WTC11 (cell line): Measurements from ENCODE around the gene SEPTIN8. TPM values are rescaled to one million over a fixed set of nuclear protein-coding genes. Genes with fewer than 3 reads are reported as not detected.

Experiments
- ATAC-seq: fragments of 200-7000 bp; cut with Tn5 transposase; 2 replicates; pipeline ENCODE4 v1.10.0; 2021; ENCODE audit warnings: mild to moderate bottlenecking, moderate library complexity
- CTCF ChIA-PET: fragments of 300-600 bp; sonication (Branson Sonifier 250); formaldehyde crosslinking; loops from one replicate; lab custom pipeline; 2021; ENCODE audit warnings: antibody characterized with exemption; lab: Charles Lee
- POLR2A ChIA-PET: fragments of 350-600 bp; sonication (Branson Sonifier 250); formaldehyde crosslinking; loops from one replicate; lab custom pipeline; 2021; ENCODE audit warnings: antibody characterized with exemption; lab: Charles Lee
- DNase-seq: peaks from one replicate; pipeline ENCODE4 v3.0.0; 2021; ENCODE audit warnings: low spot score
- H3K27ac Mint-ChIP-seq: 2 replicates; pipeline ENCODE4 v1.8.0; 2021; ENCODE audit warnings: mixed read lengths
- H3K27me3 Mint-ChIP-seq: 2 replicates; pipeline ENCODE4 v1.8.0; 2021; ENCODE audit warnings: low read depth, mild to moderate bottlenecking, moderate library complexity, mixed read lengths
- H3K36me3 Mint-ChIP-seq: 2 replicates; pipeline ENCODE4 v1.8.0; 2021; ENCODE audit warnings: mixed read lengths
- H3K4me1 Mint-ChIP-seq: 2 replicates; pipeline ENCODE4 v1.8.0; 2022; ENCODE audit warnings: mixed read lengths
- H3K4me3 Mint-ChIP-seq: 2 replicates; pipeline ENCODE4 v1.8.0; 2021; ENCODE audit warnings: mild to moderate bottlenecking, moderate library complexity, mixed read lengths
- H3K9me3 Mint-ChIP-seq: 2 replicates; pipeline ENCODE4 v1.8.0; 2021; ENCODE audit warnings: mixed read lengths
- ARID4B ChIP-seq: sonication (generic); formaldehyde crosslinking; IDR thresholded peaks from 2 replicates; pipeline ENCODE4 v1.8.0; 2023; ENCODE audit warnings: missing genetic modification reagents, mild to moderate bottlenecking, borderline replicate concordance
- CREM ChIP-seq: sonication (generic); formaldehyde crosslinking; IDR thresholded peaks from 2 replicates; pipeline ENCODE4 v1.8.1; 2022; ENCODE audit warnings: mild to moderate bottlenecking, missing genetic modification reagents, moderate library complexity
- E2F5 ChIP-seq: sonication (generic); formaldehyde crosslinking; IDR thresholded peaks from 2 replicates; pipeline ENCODE4 v1.8.1; 2022; ENCODE audit warnings: mild to moderate bottlenecking, moderate library complexity, missing genetic modification reagents
- ETV6 ChIP-seq: sonication (generic); formaldehyde crosslinking; IDR thresholded peaks from 2 replicates; pipeline ENCODE4 v1.8.1; 2022; ENCODE audit warnings: mild to moderate bottlenecking, missing genetic modification reagents
- FOXP1 ChIP-seq: sonication (generic); formaldehyde crosslinking; IDR thresholded peaks from 2 replicates; pipeline ENCODE4 v1.8.0; 2022; ENCODE audit warnings: missing genetic modification reagents, mild to moderate bottlenecking, moderate library complexity, borderline replicate concordance
- GABPB1 ChIP-seq: sonication (generic); formaldehyde crosslinking; IDR thresholded peaks from 2 replicates; pipeline ENCODE4 v1.8.1; 2023; ENCODE audit warnings: mild to moderate bottlenecking, missing genetic modification reagents
- MXD4 ChIP-seq: fragments of 250-450 bp; sonication (Bioruptor Pico); IDR thresholded peaks from 2 replicates; pipeline ENCODE4 v1.8.0; 2021; ENCODE audit warnings: mild to moderate bottlenecking, moderate library complexity, borderline replicate concordance
- MYBL2 ChIP-seq: sonication (generic); formaldehyde crosslinking; IDR thresholded peaks from 2 replicates; pipeline ENCODE4 v1.8.1; 2023; ENCODE audit warnings: mild to moderate bottlenecking, moderate library complexity, missing genetic modification reagents
- NFE2L1 ChIP-seq: sonication (generic); formaldehyde crosslinking; IDR thresholded peaks from 2 replicates; pipeline ENCODE4 v1.8.1; 2023; ENCODE audit warnings: missing genetic modification reagents
- NR1H2 ChIP-seq: sonication (generic); formaldehyde crosslinking; IDR thresholded peaks from 2 replicates; pipeline ENCODE4 v1.9.0; 2021; ENCODE audit warnings: mild to moderate bottlenecking, moderate library complexity, missing genetic modification reagents
- RELA ChIP-seq: sonication (generic); formaldehyde crosslinking; IDR thresholded peaks from 2 replicates; pipeline ENCODE4 v1.8.1; 2022; ENCODE audit warnings: missing genetic modification reagents, mild to moderate bottlenecking, borderline replicate concordance
- RORB ChIP-seq: fragments of 250-450 bp; sonication (Bioruptor Pico); IDR thresholded peaks from 2 replicates; pipeline ENCODE4 v1.9.0; 2021; ENCODE audit warnings: mild to moderate bottlenecking
- SMAD3 ChIP-seq: sonication (generic); formaldehyde crosslinking; IDR thresholded peaks from 2 replicates; pipeline ENCODE4 v1.8.0; 2022; ENCODE audit warnings: missing genetic modification reagents, mild to moderate bottlenecking, borderline replicate concordance
- STAT6 ChIP-seq: sonication (generic); formaldehyde crosslinking; conservative IDR thresholded peaks from 2 replicates; pipeline ENCODE4 v1.8.1; 2023; ENCODE audit warnings: mild to moderate bottlenecking, low read depth, missing genetic modification reagents, moderate library complexity
- TEAD4 ChIP-seq: sonication (generic); formaldehyde crosslinking; IDR thresholded peaks from 2 replicates; pipeline ENCODE4 v1.8.0; 2022; ENCODE audit warnings: mild to moderate bottlenecking, missing genetic modification reagents
- TP53 ChIP-seq: sonication (generic); formaldehyde crosslinking; IDR thresholded peaks from 2 replicates; pipeline ENCODE4 v1.8.1; 2023; ENCODE audit warnings: mild to moderate bottlenecking, missing genetic modification reagents
- ZBTB21 ChIP-seq: sonication (generic); formaldehyde crosslinking; IDR thresholded peaks from 2 replicates; pipeline ENCODE4 v1.8.1; 2023; ENCODE audit warnings: mild to moderate bottlenecking, missing genetic modification reagents, borderline replicate concordance
- total RNA-seq: library from RNA; stranded (reverse); gene quantifications from 3 replicates; pipeline ENCODE4 v1.2.3, GENCODE V29; 2021
- TF ChIP-seq, protein P1 (sequence below): sonication (generic); formaldehyde crosslinking; conservative IDR thresholded peaks from 2 replicates; pipeline ENCODE4 v1.8.1; 2022; ENCODE audit warnings: mild to moderate bottlenecking, missing genetic modification reagents
- TF ChIP-seq, protein P2 (sequence below): sonication (generic); formaldehyde crosslinking; IDR thresholded peaks from 2 replicates; pipeline ENCODE4 v1.8.1; 2023; ENCODE audit warnings: mild to moderate bottlenecking, missing genetic modification reagents
- TF ChIP-seq, protein P3 (sequence below): fragments of 250-450 bp; sonication (Bioruptor Pico); conservative IDR thresholded peaks from 2 replicates; pipeline ENCODE4 v1.9.0; 2021; ENCODE audit warnings: mild to moderate bottlenecking
- TF ChIP-seq, protein P4 (sequence below): sonication (generic); formaldehyde crosslinking; IDR thresholded peaks from 2 replicates; pipeline ENCODE4 v1.8.1; 2022; ENCODE audit warnings: mild to moderate bottlenecking, missing genetic modification reagents, moderate library complexity, borderline replicate concordance

Gene SEPTIN8
- total RNA-seq, 1 experiment from 2014 or later, result 35.8 TPM

DNA sequence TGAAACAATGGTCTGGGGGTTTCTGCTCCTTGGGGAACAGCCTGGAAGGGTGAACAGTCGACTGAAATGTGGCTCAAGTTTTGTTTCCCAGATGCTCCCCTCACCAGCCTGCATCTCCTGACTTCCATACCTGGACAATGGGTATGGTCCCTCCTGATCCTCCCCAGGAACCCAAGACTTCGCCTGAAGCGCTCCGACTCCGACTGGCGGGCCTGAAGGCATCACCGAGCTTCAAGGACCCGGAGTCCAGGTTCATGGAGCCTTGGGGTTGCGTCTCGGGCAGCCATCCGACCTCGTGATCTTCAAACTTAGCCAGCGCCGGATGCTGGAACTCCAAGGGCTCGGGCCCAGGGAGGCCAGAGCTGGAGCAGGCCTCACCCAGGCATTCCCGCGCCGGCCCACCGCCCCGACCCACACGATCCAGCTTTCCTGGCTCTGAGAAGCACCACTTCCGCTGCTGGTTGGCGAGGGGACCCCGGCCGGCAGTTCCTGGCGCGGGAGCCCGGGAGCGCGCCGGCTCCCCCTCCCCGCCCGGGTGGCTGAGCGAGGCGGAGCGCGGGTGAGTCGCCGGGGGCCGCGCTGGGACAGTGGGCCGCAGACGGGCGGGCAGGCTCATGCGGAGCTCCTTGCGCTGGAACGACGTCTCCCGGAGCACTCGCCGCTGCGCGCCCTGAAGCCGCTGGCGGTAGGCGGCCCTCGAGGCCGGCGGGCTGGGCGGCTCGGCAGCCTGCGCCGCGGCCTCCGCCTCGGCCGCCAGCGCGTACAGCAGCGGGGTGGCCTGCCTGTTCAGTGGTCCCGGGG, 48.2 kb upstream of the SEPTIN8 start:
- peaks cover 13% of the 10 kb centered on the region for H3K4me1 Mint-ChIP-seq
- H3K27ac Mint-ChIP-seq, result no peak overlapping the region
- no peaks in the 10 kb centered on the region for H3K9me3 Mint-ChIP-seq
- ChIA-PET POLR2A (interaction anchor here (1.0 to 1.6 kb wide), 3 partner anchors 41 to 58 kb away, joined by 3 to 13 read pairs (median 3); partner anchors contain the start of genes GDF9 and UQCRQ), CTCF (interaction anchor here (0.6 to 3.7 kb wide), 14 partner anchors 11 to 148 kb away, joined by 3 to 42 read pairs (median 4); partner anchors contain the start of genes CCNI2, GDF9, KIF3A and SOWAHA)
- DNase-seq (peak; percentile 71), ATAC-seq (peak; percentile 13)
- H3K4me3 Mint-ChIP-seq, result peak overlapping the region; percentile 55
- peaks cover 69% of the 10 kb centered on the region for H3K27me3 Mint-ChIP-seq
- no peaks in the 10 kb centered on the region for H3K36me3 Mint-ChIP-seq
- TF ChIP-seq SMAD3 (CRISPR knock-in tag) (no peak; the same call in 1 of the 2 replicates), ZBTB21 (CRISPR knock-in tag) (no peak), CREM (CRISPR knock-in tag) (0 out of 2 replicates have a peak, but pooled peaks have one; percentile 60), TP53 (CRISPR knock-in tag) (0 out of 2 replicates have a peak, but pooled peaks have one; percentile 48), FOXP1 (CRISPR knock-in tag) (peak; percentile 36; the same call in 1 of the 2 replicates), STAT6 (CRISPR knock-in tag) (no peak), RELA (CRISPR knock-in tag) (peak; percentile 59; the same call in 1 of the 2 replicates), MXD4 (CRISPR knock-in tag) (no peak), E2F5 (CRISPR knock-in tag) (peak; percentile 82), MYBL2 (0 out of 2 replicates have a peak, but pooled peaks have one; percentile 56), NFE2L1 (CRISPR knock-in tag) (0 out of 2 replicates have a peak, but pooled peaks have one; percentile 51), GABPB1 (no peak), ETV6 (no peak), NR1H2 (CRISPR knock-in tag) (no peak), ARID4B (CRISPR knock-in tag) (peak; percentile 43; the same call in 1 of the 2 replicates), RORB (no peak), TEAD4 (CRISPR knock-in tag) (no peak)
- TF ChIP-seq, protein P1, sequence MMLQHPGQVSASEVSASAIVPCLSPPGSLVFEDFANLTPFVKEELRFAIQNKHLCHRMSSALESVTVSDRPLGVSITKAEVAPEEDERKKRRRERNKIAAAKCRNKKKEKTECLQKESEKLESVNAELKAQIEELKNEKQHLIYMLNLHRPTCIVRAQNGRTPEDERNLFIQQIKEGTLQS (CRISPR knock-in tag), result no peak
- TF ChIP-seq, protein P2, sequence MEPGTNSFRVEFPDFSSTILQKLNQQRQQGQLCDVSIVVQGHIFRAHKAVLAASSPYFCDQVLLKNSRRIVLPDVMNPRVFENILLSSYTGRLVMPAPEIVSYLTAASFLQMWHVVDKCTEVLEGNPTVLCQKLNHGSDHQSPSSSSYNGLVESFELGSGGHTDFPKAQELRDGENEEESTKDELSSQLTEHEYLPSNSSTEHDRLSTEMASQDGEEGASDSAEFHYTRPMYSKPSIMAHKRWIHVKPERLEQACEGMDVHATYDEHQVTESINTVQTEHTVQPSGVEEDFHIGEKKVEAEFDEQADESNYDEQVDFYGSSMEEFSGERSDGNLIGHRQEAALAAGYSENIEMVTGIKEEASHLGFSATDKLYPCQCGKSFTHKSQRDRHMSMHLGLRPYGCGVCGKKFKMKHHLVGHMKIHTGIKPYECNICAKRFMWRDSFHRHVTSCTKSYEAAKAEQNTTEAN (CRISPR knock-in tag), result peak; percentile 66
- TF ChIP-seq, protein P3, sequence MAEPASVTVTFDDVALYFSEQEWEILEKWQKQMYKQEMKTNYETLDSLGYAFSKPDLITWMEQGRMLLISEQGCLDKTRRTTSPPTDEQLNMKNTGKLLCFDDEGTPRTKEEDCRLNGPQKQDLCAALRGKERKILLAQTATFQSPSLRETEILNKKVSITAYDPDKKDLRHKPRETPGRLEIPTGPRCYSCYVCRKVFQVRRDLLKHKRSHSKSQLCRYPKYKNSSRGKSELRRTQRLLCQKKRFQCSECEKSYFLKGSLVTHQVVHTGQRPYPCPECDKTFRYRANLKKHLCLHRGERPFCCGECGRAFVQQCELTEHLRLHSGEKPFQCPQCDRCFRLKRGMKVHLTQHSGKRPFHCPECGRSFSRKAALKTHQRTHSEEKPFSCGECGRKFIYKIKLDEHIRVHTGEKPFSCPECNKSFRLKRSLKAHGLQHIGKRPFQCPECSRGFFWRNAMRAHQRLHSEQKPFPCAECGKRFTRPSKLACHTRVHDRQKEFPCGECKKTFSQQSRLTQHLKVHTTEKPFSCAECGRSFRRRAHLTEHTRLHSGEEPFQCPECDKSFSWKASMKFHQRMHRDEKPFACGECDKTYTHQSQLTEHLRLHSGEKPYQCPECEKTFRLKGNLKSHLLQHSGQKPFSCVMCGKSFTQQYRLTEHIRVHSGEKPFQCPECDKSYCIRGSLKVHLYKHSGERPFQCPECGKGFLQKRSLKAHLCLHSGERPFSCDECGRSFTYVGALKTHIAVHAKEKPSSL (CRISPR knock-in tag), result no peak
- TF ChIP-seq, protein P4, sequence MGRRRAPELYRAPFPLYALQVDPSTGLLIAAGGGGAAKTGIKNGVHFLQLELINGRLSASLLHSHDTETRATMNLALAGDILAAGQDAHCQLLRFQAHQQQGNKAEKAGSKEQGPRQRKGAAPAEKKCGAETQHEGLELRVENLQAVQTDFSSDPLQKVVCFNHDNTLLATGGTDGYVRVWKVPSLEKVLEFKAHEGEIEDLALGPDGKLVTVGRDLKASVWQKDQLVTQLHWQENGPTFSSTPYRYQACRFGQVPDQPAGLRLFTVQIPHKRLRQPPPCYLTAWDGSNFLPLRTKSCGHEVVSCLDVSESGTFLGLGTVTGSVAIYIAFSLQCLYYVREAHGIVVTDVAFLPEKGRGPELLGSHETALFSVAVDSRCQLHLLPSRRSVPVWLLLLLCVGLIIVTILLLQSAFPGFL (CRISPR knock-in tag), result no peak
